Measurements from ENCODE around the gene CAPZA1.
A peak's percentile ranks its signal among the peaks of the same experiment; 100 is the strongest.

CAPZA1 gene

GRCh38 chr1:112619518-112620376, at the start of gene CAPZA1:
Gene CAPZA1, plus strand, starts transcription at chr1:112619832. Its CDS starts 13 bp downstream, at chr1:112619845.
- H3K9ac ChIP-seq (ENCODE audit: low read depth, low read length): peak within 1 kb of the TSS; percentile 98
- H3K36me3 ChIP-seq (ENCODE audit: insufficient read depth, low read length): no peaks in the 10 kb centered on the region
- H3K9me3 ChIP-seq (ENCODE audit: control insufficient read depth, insufficient read depth, low read length): no peaks in the 10 kb centered on the region
- peaks cover 5% of the 10 kb centered on the region; the same call in 1 of the 2 replicates for H3K4me1 ChIP-seq (ENCODE audit: insufficient read depth, low read length)

DNA sequence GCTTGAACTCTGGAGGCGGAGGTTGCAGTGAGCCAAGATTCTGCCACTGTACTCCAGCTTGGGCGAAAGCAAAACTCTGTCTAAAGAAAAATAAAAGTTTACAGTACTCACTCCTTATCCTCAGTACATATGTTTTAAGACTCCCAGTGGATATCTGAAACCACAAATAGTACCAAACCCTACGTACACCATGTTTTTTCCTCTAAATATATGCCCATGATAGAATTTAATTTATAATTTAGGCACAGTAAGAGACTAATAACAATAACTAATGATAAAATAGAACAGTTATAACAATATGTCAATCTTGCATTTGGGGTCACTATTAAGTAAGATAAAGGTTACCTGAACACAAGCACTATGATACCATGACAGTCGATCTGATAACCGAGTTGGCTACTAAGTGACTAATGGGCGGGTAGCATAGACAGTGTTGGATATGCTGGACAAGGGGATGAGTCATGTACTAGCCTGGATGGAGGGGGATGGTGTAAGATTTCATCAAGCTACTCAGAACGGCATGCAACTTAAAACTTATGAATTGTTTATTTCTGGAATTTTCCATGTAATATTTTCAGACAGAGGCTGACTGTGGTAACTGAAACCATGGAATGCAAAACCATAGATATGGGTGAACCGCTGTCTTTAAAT, 44.4 kb upstream of the CAPZA1 start:
- H3K36me3 ChIP-seq (ENCODE audit: insufficient read depth, low read length): peaks cover 15% of the 10 kb centered on the region

GRCh38 chr1:112576240-112576639, 43.4 kb upstream of the CAPZA1 start:
- no peaks in the 10 kb centered on the region for H3K4me1 ChIP-seq (ENCODE audit: insufficient read depth, low read length)
- H3K9ac ChIP-seq (ENCODE audit: low read depth, low read length): no peak overlapping the region
- peaks cover 15% of the 10 kb centered on the region for H3K36me3 ChIP-seq (ENCODE audit: insufficient read depth, low read length)
- no peaks in the 10 kb centered on the region for H3K9me3 ChIP-seq (ENCODE audit: control insufficient read depth, insufficient read depth, low read length)

More for the DNA sequence above, 44.4 kb upstream of the CAPZA1 start:
- no peak overlapping the region for H3K9ac ChIP-seq (ENCODE audit: low read depth, low read length)
- H3K4me1 ChIP-seq (ENCODE audit: insufficient read depth, low read length): no peaks in the 10 kb centered on the region
- H3K9me3 ChIP-seq (ENCODE audit: control insufficient read depth, insufficient read depth, low read length): no peaks in the 10 kb centered on the region

DNA sequence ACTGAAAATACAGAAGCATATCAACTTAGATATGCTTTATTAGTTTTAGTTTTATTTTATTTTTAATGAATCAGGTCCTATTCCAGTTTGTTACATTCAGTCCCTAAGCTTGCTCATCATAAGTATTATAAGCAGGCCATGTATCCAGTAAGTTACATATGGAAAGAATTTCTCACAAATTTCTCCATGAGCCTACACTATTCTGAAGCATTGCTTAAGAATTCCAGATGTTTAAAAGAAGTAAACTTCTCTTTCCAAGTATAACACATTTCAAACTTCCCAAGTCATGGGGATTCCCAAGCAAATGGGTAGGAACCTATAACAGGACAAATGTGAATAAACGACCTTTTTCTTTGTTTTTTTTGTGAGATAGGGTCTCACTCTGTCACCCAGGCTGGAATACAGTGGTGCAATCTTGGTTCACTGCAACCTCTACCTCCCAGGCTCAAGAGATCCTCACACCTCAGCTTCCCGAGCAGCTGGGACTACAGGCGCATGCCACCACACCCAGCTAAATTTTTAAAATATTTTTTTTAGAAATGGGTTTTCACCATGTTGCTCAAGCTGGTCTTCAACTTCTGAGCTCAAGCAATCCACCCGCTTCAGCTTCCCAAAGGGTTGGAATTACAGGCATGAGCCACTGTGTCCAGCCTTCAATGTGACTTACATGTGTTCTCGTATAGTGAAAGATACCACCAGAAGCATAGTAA, 39.7 kb upstream of the CAPZA1 start:
- Histone ChIP-seq H3K9ac (ENCODE audit: low read depth, low read length) (no peak overlapping the region), H3K9me3 (ENCODE audit: control insufficient read depth, insufficient read depth, low read length) (no peaks in the 10 kb centered on the region), H3K36me3 (ENCODE audit: insufficient read depth, low read length) (peaks cover 10% of the 10 kb centered on the region; the same call in 1 of the 2 replicates)

DNA sequence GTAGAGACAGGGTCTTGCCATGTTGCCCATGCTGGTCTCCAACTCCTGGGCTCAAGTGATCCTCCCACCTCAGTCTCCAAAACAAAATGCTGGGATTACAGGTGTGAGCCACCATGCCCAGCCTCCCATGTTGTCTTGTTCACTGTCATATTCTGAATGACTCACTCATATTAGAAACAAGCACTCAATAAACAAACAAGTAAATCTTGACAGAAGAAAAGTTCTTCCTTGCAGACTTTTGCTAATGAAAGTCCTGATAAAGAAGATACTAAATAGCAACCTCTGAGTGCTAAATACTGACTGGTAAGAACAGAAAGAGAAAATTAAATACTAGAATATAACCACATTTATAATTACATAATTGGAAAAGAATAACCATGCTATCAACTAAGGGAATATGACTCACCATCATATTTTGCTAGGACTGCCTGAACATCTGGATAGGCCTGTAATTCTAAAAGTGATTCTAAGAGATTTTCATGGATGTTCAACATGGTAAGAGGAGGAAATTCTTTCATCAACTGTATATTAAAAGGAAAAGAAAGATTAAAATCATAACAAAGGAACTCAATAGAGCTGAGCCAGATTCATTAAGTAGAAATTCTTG, 37.9 kb upstream of the CAPZA1 start:
- no peak overlapping the region for H3K9ac ChIP-seq (ENCODE audit: low read depth, low read length)

More for the DNA sequence above, 39.7 kb upstream of the CAPZA1 start:
- no peaks in the 10 kb centered on the region for H3K4me1 ChIP-seq (ENCODE audit: insufficient read depth, low read length)

GRCh38 chr1:112583366-112583765, 36.3 kb upstream of the CAPZA1 start:
- no peak overlapping the region for H3K9ac ChIP-seq (ENCODE audit: low read depth, low read length)
- no peaks in the 10 kb centered on the region; the same call in 1 of the 2 replicates for H3K36me3 ChIP-seq (ENCODE audit: insufficient read depth, low read length)
- 0 out of 2 replicates have a peak, but pooled peaks cover 7% of the 10 kb centered on the region for H3K9me3 ChIP-seq (ENCODE audit: control insufficient read depth, insufficient read depth, low read length)
- no peaks in the 10 kb centered on the region for H3K4me1 ChIP-seq (ENCODE audit: insufficient read depth, low read length)

More for the DNA sequence above, 37.9 kb upstream of the CAPZA1 start:
- Histone ChIP-seq H3K36me3 (ENCODE audit: insufficient read depth, low read length) (no peaks in the 10 kb centered on the region; the same call in 1 of the 2 replicates), H3K4me1 (ENCODE audit: insufficient read depth, low read length) (no peaks in the 10 kb centered on the region), H3K9me3 (ENCODE audit: control insufficient read depth, insufficient read depth, low read length) (no peaks in the 10 kb centered on the region)

DNA sequence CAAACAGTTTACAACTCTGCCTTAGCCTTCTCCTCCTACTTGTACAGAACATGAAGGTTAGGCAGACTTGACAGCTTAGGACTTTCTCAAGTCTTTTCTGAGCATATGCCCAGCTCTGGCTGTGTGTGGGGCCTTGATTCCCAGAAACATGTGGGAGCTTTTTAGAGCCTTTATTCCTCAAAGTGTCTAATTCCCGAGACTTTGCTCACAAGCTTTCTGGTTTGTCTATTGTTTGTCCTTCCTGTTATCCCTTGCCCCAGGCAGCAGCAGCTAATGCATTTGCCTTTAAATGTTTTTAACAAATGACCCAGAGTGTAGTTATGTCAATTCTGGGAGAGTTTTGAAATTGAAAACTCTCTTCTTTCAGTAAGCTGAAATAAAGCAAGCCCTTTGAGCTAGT, 29.9 kb upstream of the CAPZA1 start:
- peaks cover 14% of the 10 kb centered on the region; the same call in 1 of the 2 replicates for H3K9me3 ChIP-seq (ENCODE audit: control insufficient read depth, insufficient read depth, low read length)
- H3K9ac ChIP-seq (ENCODE audit: low read depth, low read length): no peak overlapping the region
- H3K36me3 ChIP-seq (ENCODE audit: insufficient read depth, low read length): no peaks in the 10 kb centered on the region; the same call in 1 of the 2 replicates
- H3K4me1 ChIP-seq (ENCODE audit: insufficient read depth, low read length): no peaks in the 10 kb centered on the region

GRCh38 chr1:112594208-112594876, 25.3 kb upstream of the CAPZA1 start:
- Histone ChIP-seq H3K4me1 (ENCODE audit: insufficient read depth, low read length) (no peaks in the 10 kb centered on the region), H3K36me3 (ENCODE audit: insufficient read depth, low read length) (no peaks in the 10 kb centered on the region; the same call in 1 of the 2 replicates), H3K9me3 (ENCODE audit: control insufficient read depth, insufficient read depth, low read length) (peaks cover 2% of the 10 kb centered on the region; the same call in 1 of the 2 replicates), H3K9ac (ENCODE audit: low read depth, low read length) (no peak overlapping the region)

- Histone ChIP-seq H3K9me3 (ENCODE audit: control insufficient read depth, insufficient read depth, low read length) (no peaks in the 10 kb centered on the region), H3K4me1 (ENCODE audit: insufficient read depth, low read length) (no peaks in the 10 kb centered on the region), H3K36me3 (ENCODE audit: insufficient read depth, low read length) (no peaks in the 10 kb centered on the region), H3K9ac (ENCODE audit: low read depth, low read length) (no peak overlapping the region)
These were observed 20.2 kb upstream of the CAPZA1 start for GRCh38 chr1:112599477-112599876.

DNA sequence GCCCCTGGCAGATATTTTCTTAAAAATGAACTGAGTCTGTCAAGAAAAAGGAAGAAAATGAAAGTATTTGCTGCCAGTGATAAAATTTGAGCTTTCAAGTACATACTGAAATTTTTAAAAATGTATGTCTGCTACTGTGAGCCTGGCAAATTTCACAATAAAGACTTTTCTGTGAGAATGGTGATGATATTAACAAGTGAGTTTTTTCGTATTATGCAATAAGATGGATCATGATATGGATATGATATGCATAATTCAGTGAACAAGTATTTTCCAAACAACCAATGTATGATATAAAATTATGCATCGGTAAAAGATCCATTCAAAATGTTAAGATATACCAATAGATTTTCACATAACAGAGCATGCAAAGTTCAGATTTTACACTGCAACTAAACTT, 16.6 kb upstream of the CAPZA1 start:
- Histone ChIP-seq H3K9me3 (ENCODE audit: control insufficient read depth, insufficient read depth, low read length) (no peaks in the 10 kb centered on the region), H3K4me1 (ENCODE audit: insufficient read depth, low read length) (no peaks in the 10 kb centered on the region), H3K9ac (ENCODE audit: low read depth, low read length) (no peak overlapping the region), H3K36me3 (ENCODE audit: insufficient read depth, low read length) (peaks cover 4% of the 10 kb centered on the region)

- Histone ChIP-seq H3K9ac (ENCODE audit: low read depth, low read length) (no peak overlapping the region), H3K36me3 (ENCODE audit: insufficient read depth, low read length) (peaks cover 4% of the 10 kb centered on the region), H3K4me1 (ENCODE audit: insufficient read depth, low read length) (no peaks in the 10 kb centered on the region)
These were observed 16.1 kb upstream of the CAPZA1 start for GRCh38 chr1:112603541-112603940.

DNA sequence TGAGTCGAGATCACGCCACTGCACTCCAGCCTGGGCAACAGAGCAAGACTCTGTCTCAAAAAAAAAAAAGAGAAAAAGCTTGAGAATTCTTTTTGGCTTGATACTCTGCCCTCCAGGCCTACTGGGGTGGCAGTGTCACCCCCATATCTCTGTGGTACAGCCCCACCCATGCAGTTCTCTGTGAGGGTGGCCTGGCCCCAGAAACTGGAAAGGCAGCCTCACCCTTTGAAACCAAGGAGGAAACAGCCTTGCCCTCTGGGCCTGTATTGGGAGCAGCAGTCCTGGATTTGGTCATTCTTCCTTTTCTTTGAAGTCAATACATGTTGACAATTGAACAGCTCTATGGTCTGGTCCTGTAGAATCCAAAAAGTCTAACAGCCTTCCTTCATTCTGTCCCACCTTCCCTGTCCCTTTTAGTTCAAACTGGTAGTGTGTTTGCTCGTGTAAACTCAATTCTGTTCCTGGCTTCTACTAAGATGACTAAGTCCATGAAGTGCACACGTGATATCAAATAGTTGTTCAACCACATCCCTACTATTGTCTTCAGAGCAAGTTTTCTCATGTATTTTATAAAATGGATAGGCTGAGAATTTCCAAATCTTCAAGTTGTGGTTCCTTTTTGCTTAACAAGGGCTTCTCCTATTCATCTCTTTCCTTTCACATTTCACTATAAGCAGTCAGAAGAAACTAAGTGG, 13.9 kb upstream of the CAPZA1 start:
- Histone ChIP-seq H3K9ac (ENCODE audit: low read depth, low read length) (no peak overlapping the region), H3K4me1 (ENCODE audit: insufficient read depth, low read length) (no peaks in the 10 kb centered on the region), H3K36me3 (ENCODE audit: insufficient read depth, low read length) (peaks cover 4% of the 10 kb centered on the region), H3K9me3 (ENCODE audit: control insufficient read depth, insufficient read depth, low read length) (no peaks in the 10 kb centered on the region)

More at GRCh38 chr1:112603541-112603940, 16.1 kb upstream of the CAPZA1 start:
- H3K9me3 ChIP-seq (ENCODE audit: control insufficient read depth, insufficient read depth, low read length): no peaks in the 10 kb centered on the region

GRCh38 chr1:112614460-112615065, 5.1 kb upstream of the CAPZA1 start:
- Histone ChIP-seq H3K4me1 (ENCODE audit: insufficient read depth, low read length) (no peaks in the 10 kb centered on the region), H3K9ac (ENCODE audit: low read depth, low read length) (no peak overlapping the region), H3K36me3 (ENCODE audit: insufficient read depth, low read length) (0 out of 2 replicates have a peak, but pooled peaks cover 5% of the 10 kb centered on the region), H3K9me3 (ENCODE audit: control insufficient read depth, insufficient read depth, low read length) (no peaks in the 10 kb centered on the region)
